Right lobe of liver (tissue), 6 donors: ENCODE measurements around the gene GNPTG. TPM values are rescaled to one million over a fixed set of nuclear protein-coding genes. Genes with fewer than 3 reads are reported as not detected.

ENCODE experiments used
- ATAC-seq, 4 donors: fragments of 200-7000 bp; cut with Tn5 transposase; one replicate each; pipeline ENCODE4 v1.9.1; 2020; ENCODE audit warnings: mild to moderate bottlenecking in 4 of 4, moderate library complexity in 4 of 4
- DNase-seq, 3 donors: peaks; one replicate each; pipeline ENCODE4 v3.0.0-alpha.2; 2020
- H3K27ac ChIP-seq, 3 donors: fragments of 200-600 bp; one replicate each; pipeline ENCODE4 v1.8.0; 2022
- H3K27me3 ChIP-seq, 2 donors: fragments of 200-600 bp; one replicate each; pipeline ENCODE4 v1.8.0; 2022
- H3K36me3 ChIP-seq, 4 donors: fragments of 200-600 bp; sonication (generic) in 1 of 4; one replicate each; pipeline versions ENCODE4 v1.5.1 to v1.8.0; 2017 to 2022; ENCODE audit warnings: control low read depth in 1 of 4
- H3K4me1 ChIP-seq, 4 donors: fragments of 200-600 bp; sonication (generic) in 1 of 4; one replicate each; pipeline versions ENCODE4 v1.5.1 to v1.8.0; 2017 to 2022; ENCODE audit warnings: control low read depth in 1 of 4
- H3K4me3 ChIP-seq, 3 donors: fragments of 200-600 bp; one replicate each; pipeline ENCODE4 v1.8.0; 2022
- H3K9me3 ChIP-seq, 4 donors: fragments of 200-600 bp; sonication (generic) in 1 of 4; one replicate each; pipeline versions ENCODE4 v1.5.1 to v1.8.0; 2017 to 2022; ENCODE audit warnings: control low read depth in 1 of 4
- POLR2A ChIP-seq: fragments of 450-650 bp; IDR thresholded peaks from one replicate; pipeline ENCODE4 v1.6.1; 2017; ENCODE audit warnings: antibody characterized with exemption, mild to moderate bottlenecking
- WGBS: methylation state at CpG from one replicate; pipeline ENCODE4 v1.1.6; 2018; ENCODE audit warnings: low coverage, low lambda C conversion rate; ENCODE audit not compliant: insufficient coverage; ENCODE audit errors: missing lambda C conversion rate; 5-methylcytosine and 5-hydroxymethylcytosine counted together
- intact Hi-C, 2 donors: fragments of 100-400 bp; cut with DNase I; formaldehyde crosslinking; loops; one replicate each; pipeline versions ENCODE4 v1.11.2 to v1.14.1; 2022
- total RNA-seq, 6 experiments: library from RNA; depleted of rRNA in 2 of 6; stranded (reverse); fragments of >200 nt in 2 of 6; fragmentation: NEBNext Ultra II Directional in 3 of 6; extraction: Animal tissue kit (Norgen Biotek cat#: 25700) in 3 of 6; gene quantifications; one replicate each; pipeline versions ENCODE4 v1.1.0 to v1.2.4, GENCODE V29; 2016 to 2023
- TF ChIP-seq, protein P1 (sequence below), 4 donors: fragments of 200-600 bp in 3 of 4; fragments of 450-650 bp in 1 of 4; IDR thresholded peaks; one replicate each; pipeline versions ENCODE4 v1.5.1 to v1.8.0; 2016 to 2022; ENCODE audit warnings: antibody characterized with exemption in 4 of 4, mild to moderate bottlenecking in 2 of 4
- donor health status: DM: no; HTN: yes; CAD: no.
- donor health status: DM: no; HTN: no; CAD: no.
- donor health status: DM: no; HTN: no; CAD: no.
- donor health status: DM: no; HTN: yes; CAD: no.
- donor health status: DM: no; HTN: yes; CAD: no.

The GNPTG gene
- total RNA-seq, 6 experiments from 2014 or later: 44.3 to 72.8 (median 63.0) TPM

DNA sequence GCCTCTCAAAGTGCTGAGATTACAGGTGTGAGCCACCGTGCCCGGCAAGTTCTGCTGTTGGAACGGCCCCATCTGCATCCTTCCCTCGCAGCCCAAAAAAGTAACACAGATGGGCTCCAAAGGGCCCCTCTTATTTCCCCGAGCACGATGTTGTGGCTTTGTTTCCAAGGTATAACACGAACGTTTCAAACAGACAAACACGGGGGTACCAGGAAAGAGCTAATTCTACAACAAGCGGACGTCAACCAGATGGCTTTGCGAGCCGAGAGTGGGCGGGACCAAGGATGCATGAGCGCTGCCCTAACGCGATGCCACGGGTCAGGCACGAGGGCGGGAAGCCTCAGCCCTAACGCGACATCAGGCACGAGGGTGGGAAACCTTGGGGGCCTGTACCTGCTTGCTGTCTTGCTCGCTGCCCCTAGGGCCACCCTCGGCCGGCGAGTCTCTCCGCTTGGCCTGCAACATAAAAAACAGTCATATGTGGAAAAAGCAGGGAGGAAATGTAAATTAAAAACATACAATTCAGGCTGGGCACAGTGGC is 38.6 kb downstream of the GNPTG start:
- ATAC-seq (no peak), DNase-seq (no peak)
- no peaks in the 10 kb centered on the region for H3K4me1 ChIP-seq
- 94% methylated on average over 20 of the region's 28 CpGs for WGBS
- no peak overlapping the region for H3K27ac ChIP-seq
- H3K27me3 ChIP-seq: no peaks in the 10 kb centered on the region
- H3K9me3 ChIP-seq: no peaks in the 10 kb centered on the region
- intact Hi-C loops: no loop called here
- H3K4me3 ChIP-seq: no peak overlapping the region
- H3K36me3 ChIP-seq: peaks cover 0 to 24% (median 6%) of the 10 kb centered on the region in 4 donors
- TF ChIP-seq, protein P1, sequence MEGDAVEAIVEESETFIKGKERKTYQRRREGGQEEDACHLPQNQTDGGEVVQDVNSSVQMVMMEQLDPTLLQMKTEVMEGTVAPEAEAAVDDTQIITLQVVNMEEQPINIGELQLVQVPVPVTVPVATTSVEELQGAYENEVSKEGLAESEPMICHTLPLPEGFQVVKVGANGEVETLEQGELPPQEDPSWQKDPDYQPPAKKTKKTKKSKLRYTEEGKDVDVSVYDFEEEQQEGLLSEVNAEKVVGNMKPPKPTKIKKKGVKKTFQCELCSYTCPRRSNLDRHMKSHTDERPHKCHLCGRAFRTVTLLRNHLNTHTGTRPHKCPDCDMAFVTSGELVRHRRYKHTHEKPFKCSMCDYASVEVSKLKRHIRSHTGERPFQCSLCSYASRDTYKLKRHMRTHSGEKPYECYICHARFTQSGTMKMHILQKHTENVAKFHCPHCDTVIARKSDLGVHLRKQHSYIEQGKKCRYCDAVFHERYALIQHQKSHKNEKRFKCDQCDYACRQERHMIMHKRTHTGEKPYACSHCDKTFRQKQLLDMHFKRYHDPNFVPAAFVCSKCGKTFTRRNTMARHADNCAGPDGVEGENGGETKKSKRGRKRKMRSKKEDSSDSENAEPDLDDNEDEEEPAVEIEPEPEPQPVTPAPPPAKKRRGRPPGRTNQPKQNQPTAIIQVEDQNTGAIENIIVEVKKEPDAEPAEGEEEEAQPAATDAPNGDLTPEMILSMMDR (IDR thresholded peaks at IDR 0.05): no peak
- no peak for TF ChIP-seq POLR2A

DNA sequence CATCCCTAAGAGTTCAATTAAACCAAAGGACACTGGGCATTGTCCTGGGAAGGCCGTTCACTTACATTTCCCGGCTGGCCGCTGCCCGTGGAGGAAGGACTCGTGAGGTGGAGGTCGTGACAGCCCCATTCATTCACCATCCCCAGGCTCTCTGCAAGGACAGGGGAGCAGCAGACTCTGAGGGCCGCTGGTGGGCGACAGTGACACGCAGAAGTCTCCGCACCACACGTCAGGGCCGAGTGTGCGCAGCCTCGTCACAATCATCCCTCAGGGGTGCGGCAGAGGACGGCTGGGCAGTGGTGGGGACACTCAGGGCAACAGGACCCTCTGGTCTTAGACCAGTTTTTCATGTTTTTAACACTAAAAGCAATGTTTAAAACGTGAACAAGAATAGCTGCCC is 41.1 kb downstream of the GNPTG start:
- WGBS: 73% methylated on average over 3 of the region's 17 CpGs
- TF ChIP-seq, protein P1 (IDR thresholded peaks at IDR 0.05): no peak
- no peak for TF ChIP-seq POLR2A
- intact Hi-C loops: no loop called here
- H3K27me3 ChIP-seq: no peaks in the 10 kb centered on the region
- H3K36me3 ChIP-seq: peaks cover 0 to 24% (median 6%) of the 10 kb centered on the region in 4 donors
- DNase-seq (no peak), ATAC-seq (no peak)
- H3K4me1 ChIP-seq: no peaks in the 10 kb centered on the region
- H3K27ac ChIP-seq: no peak overlapping the region
- no peaks in the 10 kb centered on the region for H3K9me3 ChIP-seq
- no peak overlapping the region for H3K4me3 ChIP-seq

DNA sequence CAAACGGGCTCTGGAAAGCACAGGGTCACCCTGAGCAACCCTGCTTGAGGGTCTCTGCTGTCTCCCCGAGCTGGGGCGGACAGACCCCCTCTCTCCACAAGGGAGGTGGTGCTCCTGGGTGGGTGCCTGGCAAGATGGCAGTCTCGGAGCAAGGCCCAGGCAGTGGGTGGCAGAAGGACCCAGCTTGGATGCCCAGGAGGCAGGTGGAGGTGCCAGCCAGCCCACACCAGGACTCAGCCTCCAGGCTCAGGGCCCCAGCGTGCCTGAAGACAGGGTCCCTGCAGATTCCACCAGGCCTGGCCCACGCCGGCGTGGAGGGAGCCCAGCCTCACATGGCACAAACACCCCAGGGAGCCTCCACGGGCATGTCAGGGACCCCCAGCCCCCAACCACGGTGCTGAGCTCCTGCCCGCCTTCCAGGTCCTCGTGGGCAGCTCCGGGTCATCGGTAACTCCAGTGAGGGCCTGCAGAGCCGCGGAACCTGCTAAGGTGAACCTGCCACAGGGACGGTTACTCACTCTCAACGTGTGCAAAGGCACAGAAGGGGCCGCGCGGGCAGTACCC is 42.0 kb downstream of the GNPTG start:
- intact Hi-C loops: no loop called here
- Histone ChIP-seq H3K4me1 (no peaks in the 10 kb centered on the region), H3K27me3 (no peaks in the 10 kb centered on the region), H3K36me3 (peaks cover 0 to 28% (median 6%) of the 10 kb centered on the region in 4 donors), H3K27ac (no peak overlapping the region), H3K9me3 (no peaks in the 10 kb centered on the region), H3K4me3 (no peak overlapping the region)
- TF ChIP-seq POLR2A: no peak
- TF ChIP-seq, protein P1 (IDR thresholded peaks at IDR 0.05): no peak
- ATAC-seq (no peak), DNase-seq (no peak)
- WGBS: 94% methylated on average over 8 of the region's 21 CpGs

DNA sequence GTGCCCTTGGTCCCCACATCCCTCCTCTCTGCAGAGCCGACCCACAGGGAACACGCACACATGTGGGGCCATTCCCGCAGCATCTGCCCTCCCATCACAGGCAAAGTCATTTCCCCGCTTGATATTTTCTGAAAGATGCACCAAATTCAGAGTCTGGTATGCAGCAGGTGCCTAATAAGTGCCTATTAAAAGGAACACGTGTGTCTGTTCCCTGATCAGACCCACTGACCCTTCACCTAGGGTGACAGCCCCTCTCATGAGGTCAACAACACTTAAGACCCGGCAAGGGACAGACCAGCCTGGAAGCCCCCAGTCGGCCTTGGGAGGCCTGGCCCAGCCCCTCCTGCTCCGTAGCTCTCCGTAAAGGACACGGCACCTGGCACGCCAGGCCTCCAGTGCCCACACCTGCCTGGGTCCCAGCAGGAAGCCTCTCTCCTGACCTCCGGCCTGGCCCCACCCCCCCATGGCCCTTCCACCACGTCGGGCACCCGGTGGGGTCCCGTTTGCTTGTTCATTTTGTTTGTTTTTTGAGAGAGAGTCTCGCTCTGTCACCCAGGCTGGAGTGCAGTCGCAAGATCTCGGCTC is 42.7 kb downstream of the GNPTG start:
- no peaks in the 10 kb centered on the region for H3K4me1 ChIP-seq
- no peak overlapping the region for H3K4me3 ChIP-seq
- TF ChIP-seq POLR2A: no peak
- TF ChIP-seq, protein P1 (IDR thresholded peaks at IDR 0.05): no peak
- no peak for DNase-seq
- H3K27me3 ChIP-seq: no peaks in the 10 kb centered on the region
- no peak for ATAC-seq
- H3K27ac ChIP-seq: no peak overlapping the region
- 90% methylated on average over 7 of the region's 19 CpGs for WGBS
- H3K36me3 ChIP-seq: peaks cover 0 to 30% (median 8%) of the 10 kb centered on the region in 4 donors
- no peaks in the 10 kb centered on the region for H3K9me3 ChIP-seq
- intact Hi-C loops: no loop called here
